ENCODE measurements around the gene NSUN5.
"Not testable (repeated sequence)": the region's sequence is repeated elsewhere in the genome, so short reads cannot be mapped to it uniquely, and the experiment has no call there.

DNA sequence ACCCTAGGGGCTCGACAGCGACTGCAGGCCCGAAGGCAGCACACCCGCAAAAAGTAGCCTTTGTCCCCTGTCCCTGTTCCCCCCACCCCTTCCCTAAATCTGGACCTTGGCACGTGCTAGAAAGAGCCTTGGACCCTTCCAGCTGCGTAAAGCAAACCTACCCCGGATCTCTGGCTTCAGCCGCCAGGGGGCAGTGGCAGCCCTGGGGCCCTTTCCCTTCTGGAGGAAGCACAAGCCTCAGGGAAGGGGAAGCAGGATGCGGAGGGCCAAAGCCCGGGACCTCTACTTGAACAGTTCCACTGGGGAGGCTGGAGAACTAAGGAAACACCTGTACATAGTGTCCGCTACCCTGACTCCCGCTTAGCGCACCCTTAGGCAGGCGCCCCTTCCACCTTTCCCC lies 7.5 kb downstream of the NSUN5 start:
- TF ChIP-seq, protein P1, sequence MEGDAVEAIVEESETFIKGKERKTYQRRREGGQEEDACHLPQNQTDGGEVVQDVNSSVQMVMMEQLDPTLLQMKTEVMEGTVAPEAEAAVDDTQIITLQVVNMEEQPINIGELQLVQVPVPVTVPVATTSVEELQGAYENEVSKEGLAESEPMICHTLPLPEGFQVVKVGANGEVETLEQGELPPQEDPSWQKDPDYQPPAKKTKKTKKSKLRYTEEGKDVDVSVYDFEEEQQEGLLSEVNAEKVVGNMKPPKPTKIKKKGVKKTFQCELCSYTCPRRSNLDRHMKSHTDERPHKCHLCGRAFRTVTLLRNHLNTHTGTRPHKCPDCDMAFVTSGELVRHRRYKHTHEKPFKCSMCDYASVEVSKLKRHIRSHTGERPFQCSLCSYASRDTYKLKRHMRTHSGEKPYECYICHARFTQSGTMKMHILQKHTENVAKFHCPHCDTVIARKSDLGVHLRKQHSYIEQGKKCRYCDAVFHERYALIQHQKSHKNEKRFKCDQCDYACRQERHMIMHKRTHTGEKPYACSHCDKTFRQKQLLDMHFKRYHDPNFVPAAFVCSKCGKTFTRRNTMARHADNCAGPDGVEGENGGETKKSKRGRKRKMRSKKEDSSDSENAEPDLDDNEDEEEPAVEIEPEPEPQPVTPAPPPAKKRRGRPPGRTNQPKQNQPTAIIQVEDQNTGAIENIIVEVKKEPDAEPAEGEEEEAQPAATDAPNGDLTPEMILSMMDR (IDR thresholded peaks at IDR 0.05): not testable (repeated sequence)
- not testable (repeated sequence) for TF ChIP-seq POLR2A (IDR thresholded peaks at IDR 0.05)

Data from uterus (tissue), 2 donors.